ENCODE data around the gene HSD11B1L. TPM values are rescaled to one million over a fixed set of nuclear protein-coding genes. Genes with fewer than 3 reads are reported as not detected.

The HSD11B1L gene
- total and polyA plus RNA-seq, 4 donors: 3.9 to 12.0 (median 7.1) TPM

DNA sequence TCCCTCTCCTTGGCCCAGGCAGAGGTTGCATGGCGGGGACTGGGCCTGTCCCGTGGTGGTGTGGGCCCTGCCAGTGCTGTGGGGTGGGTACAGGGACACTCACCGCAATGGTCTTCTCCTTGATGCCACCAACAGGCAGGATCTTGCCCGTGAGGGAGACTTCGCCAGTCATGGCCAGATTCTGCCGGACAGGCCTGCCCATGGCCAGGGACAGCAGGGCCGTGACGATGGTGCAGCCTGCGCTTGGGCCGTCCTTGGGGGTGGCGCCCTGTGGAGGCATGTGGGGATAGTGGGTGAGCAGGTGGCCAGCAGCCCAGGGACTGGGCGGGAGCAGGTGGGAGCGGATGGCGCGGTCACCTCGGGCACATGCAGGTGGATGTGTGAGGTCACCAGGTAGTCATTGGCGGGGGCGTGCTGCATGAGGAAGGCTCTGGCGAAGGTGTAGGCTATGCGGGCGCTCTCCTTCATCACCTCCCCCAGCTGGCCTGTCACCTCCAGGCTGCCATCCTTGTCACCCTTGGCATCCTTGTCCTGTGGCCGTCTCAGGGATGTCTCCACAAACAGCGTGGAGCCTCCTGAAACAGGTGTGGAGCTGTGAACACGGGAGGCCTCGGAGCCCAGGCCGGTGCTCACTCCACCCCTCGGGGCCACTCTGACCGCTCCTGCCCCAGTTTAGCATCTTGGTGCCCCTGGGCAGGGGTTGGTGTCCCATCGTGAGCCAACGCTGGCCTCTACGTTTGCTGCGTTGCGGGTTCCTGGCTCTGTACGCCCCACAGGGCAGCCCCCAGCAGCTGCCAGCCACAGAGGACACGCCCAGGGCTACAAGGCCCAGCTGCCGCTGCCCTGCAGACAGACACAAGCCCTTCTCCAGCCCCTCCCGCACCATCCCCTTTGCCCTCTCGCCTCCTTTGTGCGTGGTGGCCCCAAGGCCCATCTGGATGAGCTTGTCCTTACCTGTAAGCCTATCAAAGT lies 12.7 kb downstream of the HSD11B1L start:
- no peaks in the 10 kb centered on the region for H3K4me1 ChIP-seq (ENCODE audit: control insufficient read depth in 1 of 2, insufficient read depth in 2 of 2, low read length in 2 of 2)
- no peak overlapping the region for H3K4me3 ChIP-seq (ENCODE audit: low read length in 2 of 2)
- no peaks in the 10 kb centered on the region for H3K9me3 ChIP-seq (ENCODE audit: control insufficient read depth, low read length)
- intact Hi-C loops (cut with DNase I): no loop called here
- no peaks in the 10 kb centered on the region for H3K27me3 ChIP-seq (ENCODE audit: control insufficient read depth in 1 of 2, insufficient read depth in 2 of 2, low read length in 1 of 2)
- no peak for DNase-seq
- no peak for ATAC-seq (ENCODE audit: low FRiP score)
- 82% methylated on average over 37 to 39 of the region's 39 CpGs for WGBS, 2 donors
- no peak overlapping the region for H3K27ac ChIP-seq (ENCODE audit: low read depth in 1 of 2, low read length in 2 of 2)
- peaks cover 0 to 6% of the 10 kb centered on the region in 2 donors for H3K36me3 ChIP-seq (ENCODE audit: control insufficient read depth in 1 of 2, insufficient read depth in 2 of 2, low read length in 1 of 2)

- no peaks in the 10 kb centered on the region for H3K27me3 ChIP-seq (ENCODE audit: control insufficient read depth in 1 of 2, insufficient read depth in 2 of 2, low read length in 1 of 2)
- ATAC-seq (ENCODE audit: low FRiP score) (no peak), DNase-seq (no peak)
- H3K4me3 ChIP-seq (ENCODE audit: low read length in 2 of 2): no peak overlapping the region
- no peaks in the 10 kb centered on the region for H3K9me3 ChIP-seq (ENCODE audit: control insufficient read depth, low read length)
- 91 to 92% methylated on average over 44 to 45 of the region's 45 CpGs for WGBS, 2 donors
- intact Hi-C loops (cut with DNase I): no loop called here
- H3K4me1 ChIP-seq (ENCODE audit: control insufficient read depth in 1 of 2, insufficient read depth in 2 of 2, low read length in 2 of 2): no peaks in the 10 kb centered on the region
- peaks cover 0 to 10% of the 10 kb centered on the region in 2 donors for H3K36me3 ChIP-seq (ENCODE audit: control insufficient read depth in 1 of 2, insufficient read depth in 2 of 2, low read length in 1 of 2)
- no peak overlapping the region for H3K27ac ChIP-seq (ENCODE audit: low read depth in 1 of 2, low read length in 2 of 2)
Observed at GRCh38 chr19:5694167-5694955, 13.5 kb downstream of the HSD11B1L start.

DNA sequence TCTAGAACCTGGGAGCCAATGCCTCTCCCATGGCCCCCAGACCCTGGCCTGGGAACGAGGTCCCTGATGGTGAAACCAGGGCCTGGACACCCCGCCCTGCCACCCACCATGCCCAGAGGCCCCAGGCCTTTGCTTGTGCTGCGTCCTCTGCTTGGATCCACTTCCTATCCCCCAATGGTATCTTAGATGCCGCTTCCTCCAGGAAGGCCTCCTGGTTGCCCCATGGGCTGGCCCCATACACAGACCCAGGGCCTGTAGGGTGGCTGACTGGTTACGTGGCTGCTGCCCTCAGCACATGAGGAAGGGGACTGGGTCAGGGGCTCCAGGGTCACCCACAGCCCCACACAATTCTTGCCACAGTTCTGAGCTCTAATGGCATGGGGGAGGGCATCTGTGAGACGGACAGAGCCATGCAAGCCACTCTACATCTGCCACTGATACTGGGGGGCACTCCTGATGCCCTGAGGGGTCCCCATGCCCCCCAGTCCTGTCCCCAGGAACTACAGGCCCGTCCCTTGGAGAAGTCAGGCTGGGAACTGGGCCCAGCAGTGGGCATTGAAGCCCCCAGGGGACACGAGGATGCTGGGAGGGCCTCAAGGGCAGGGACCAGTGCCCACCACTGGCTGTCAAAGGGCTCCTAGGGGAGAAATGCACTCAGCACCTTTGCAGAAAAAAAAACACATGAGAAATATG lies 14.3 kb downstream of the HSD11B1L start:
- Histone ChIP-seq H3K9me3 (ENCODE audit: control insufficient read depth, low read length) (no peaks in the 10 kb centered on the region), H3K36me3 (ENCODE audit: control insufficient read depth in 1 of 2, insufficient read depth in 2 of 2, low read length in 1 of 2) (peaks cover 0 to 10% of the 10 kb centered on the region in 2 donors), H3K27ac (ENCODE audit: low read depth in 1 of 2, low read length in 2 of 2) (no peak overlapping the region), H3K4me1 (ENCODE audit: control insufficient read depth in 1 of 2, insufficient read depth in 2 of 2, low read length in 2 of 2) (no peaks in the 10 kb centered on the region), H3K27me3 (ENCODE audit: control insufficient read depth in 1 of 2, insufficient read depth in 2 of 2, low read length in 1 of 2) (no peaks in the 10 kb centered on the region), H3K4me3 (ENCODE audit: low read length in 2 of 2) (no peak overlapping the region)
- WGBS, 2 donors: 74 to 79% methylated on average over 8 of the region's 8 CpGs
- no peak for DNase-seq
- no peak for ATAC-seq (ENCODE audit: low FRiP score)
- intact Hi-C loops (cut with DNase I): no loop called here

DNA sequence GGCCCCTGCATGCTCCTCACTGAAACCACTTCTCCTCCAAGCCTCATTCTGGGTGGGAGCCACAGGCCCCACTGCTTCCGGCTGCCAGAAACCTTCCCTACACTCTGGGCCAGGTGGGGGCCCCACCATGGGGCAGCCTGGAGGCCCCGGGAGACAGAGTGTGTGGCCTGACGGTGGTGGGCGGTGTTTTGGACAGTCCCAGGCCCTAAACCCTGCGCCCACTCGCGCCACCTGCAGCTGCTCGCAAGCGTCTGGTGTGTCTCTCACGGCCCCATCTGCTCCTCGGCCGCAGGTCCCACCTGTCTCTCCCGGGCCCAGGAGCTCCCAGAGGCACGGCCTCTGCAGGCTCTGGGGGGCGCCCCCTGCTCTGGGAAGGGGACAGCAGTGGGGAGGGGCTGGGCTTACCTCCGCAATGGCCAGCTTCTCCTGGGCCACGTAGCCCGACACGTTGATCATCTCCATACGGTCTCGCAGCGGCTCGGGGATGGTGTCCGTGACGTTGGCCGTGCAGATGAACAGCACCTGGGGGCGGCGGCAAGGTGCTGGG lies 14.9 kb downstream of the HSD11B1L start:
- H3K36me3 ChIP-seq (ENCODE audit: control insufficient read depth in 1 of 2, insufficient read depth in 2 of 2, low read length in 1 of 2): peaks cover 0 to 10% of the 10 kb centered on the region in 2 donors

GRCh38 chr19:5696196-5697021 lies 15.6 kb downstream of the HSD11B1L start:
- Histone ChIP-seq H3K4me3 (ENCODE audit: low read length in 2 of 2) (no peak overlapping the region), H3K27ac (ENCODE audit: low read depth in 1 of 2, low read length in 2 of 2) (no peak overlapping the region), H3K4me1 (ENCODE audit: control insufficient read depth in 1 of 2, insufficient read depth in 2 of 2, low read length in 2 of 2) (no peaks in the 10 kb centered on the region), H3K9me3 (ENCODE audit: control insufficient read depth, low read length) (no peaks in the 10 kb centered on the region), H3K27me3 (ENCODE audit: control insufficient read depth in 1 of 2, insufficient read depth in 2 of 2, low read length in 1 of 2) (no peaks in the 10 kb centered on the region), H3K36me3 (ENCODE audit: control insufficient read depth in 1 of 2, insufficient read depth in 2 of 2, low read length in 1 of 2) (peaks cover 0 to 10% of the 10 kb centered on the region in 2 donors)
- ATAC-seq (ENCODE audit: low FRiP score): no peak
- intact Hi-C loops (cut with DNase I): no loop called here
- WGBS, 2 donors: 85 to 87% methylated on average over 39 to 42 of the region's 42 CpGs
- DNase-seq: no peak

More for the DNA sequence above, 14.9 kb downstream of the HSD11B1L start:
- ATAC-seq (ENCODE audit: low FRiP score) (no peak), DNase-seq (no peak)
- Histone ChIP-seq H3K4me1 (ENCODE audit: control insufficient read depth in 1 of 2, insufficient read depth in 2 of 2, low read length in 2 of 2) (no peaks in the 10 kb centered on the region), H3K27ac (ENCODE audit: low read depth in 1 of 2, low read length in 2 of 2) (no peak overlapping the region), H3K27me3 (ENCODE audit: control insufficient read depth in 1 of 2, insufficient read depth in 2 of 2, low read length in 1 of 2) (no peaks in the 10 kb centered on the region), H3K4me3 (ENCODE audit: low read length in 2 of 2) (no peak overlapping the region), H3K9me3 (ENCODE audit: control insufficient read depth, low read length) (no peaks in the 10 kb centered on the region)
- intact Hi-C loops (cut with DNase I): no loop called here
- WGBS, 2 donors: 81 to 82% methylated on average over 26 to 28 of the region's 28 CpGs

GRCh38 chr19:5697022-5697889 lies 16.4 kb downstream of the HSD11B1L start:
- Histone ChIP-seq H3K27me3 (ENCODE audit: control insufficient read depth in 1 of 2, insufficient read depth in 2 of 2, low read length in 1 of 2) (no peaks in the 10 kb centered on the region), H3K27ac (ENCODE audit: low read depth in 1 of 2, low read length in 2 of 2) (no peak overlapping the region), H3K4me1 (ENCODE audit: control insufficient read depth in 1 of 2, insufficient read depth in 2 of 2, low read length in 2 of 2) (no peaks in the 10 kb centered on the region), H3K4me3 (ENCODE audit: low read length in 2 of 2) (no peak overlapping the region), H3K36me3 (ENCODE audit: control insufficient read depth in 1 of 2, insufficient read depth in 2 of 2, low read length in 1 of 2) (peaks cover 0 to 10% of the 10 kb centered on the region in 2 donors), H3K9me3 (ENCODE audit: control insufficient read depth, low read length) (no peaks in the 10 kb centered on the region)
- DNase-seq (no peak), ATAC-seq (ENCODE audit: low FRiP score) (no peak)
- WGBS, 2 donors: 75 to 79% methylated on average over 24 to 25 of the region's 25 CpGs
- intact Hi-C loops (cut with DNase I): no loop called here

GRCh38 chr19:5697890-5698634 lies 17.2 kb downstream of the HSD11B1L start:
- Histone ChIP-seq H3K9me3 (ENCODE audit: control insufficient read depth, low read length) (no peaks in the 10 kb centered on the region), H3K4me1 (ENCODE audit: control insufficient read depth in 1 of 2, insufficient read depth in 2 of 2, low read length in 2 of 2) (no peaks in the 10 kb centered on the region), H3K27me3 (ENCODE audit: control insufficient read depth in 1 of 2, insufficient read depth in 2 of 2, low read length in 1 of 2) (no peaks in the 10 kb centered on the region), H3K36me3 (ENCODE audit: control insufficient read depth in 1 of 2, insufficient read depth in 2 of 2, low read length in 1 of 2) (peaks cover 0 to 10% of the 10 kb centered on the region in 2 donors), H3K27ac (ENCODE audit: low read depth in 1 of 2, low read length in 2 of 2) (no peak overlapping the region), H3K4me3 (ENCODE audit: low read length in 2 of 2) (no peak overlapping the region)
- intact Hi-C loops (cut with DNase I): no loop called here
- ATAC-seq (ENCODE audit: low FRiP score) (no peak), DNase-seq (no peak)
- 79 to 80% methylated on average over 30 of the region's 30 CpGs for WGBS, 2 donors

Measured in aorta (tissue), 5 donors.